ENCODE measurements around the gene COA5. TPM values are rescaled to one million over a fixed set of nuclear protein-coding genes. Genes with fewer than 3 reads are reported as not detected.

COA5 gene
- total RNA-seq, 3 donors from 2014 or later: 27.7 to 35.2 (median 28.0) TPM

GRCh38 chr2:98561018-98561417, 47.3 kb downstream of the COA5 start:
- intact Hi-C loops (cut with DNase I, micrococcal nuclease): no loop called here
- H3K9me3 ChIP-seq: no peaks in the 10 kb centered on the region
- no peaks in the 10 kb centered on the region for H3K4me1 ChIP-seq (ENCODE audit: low read depth)
- no peaks in the 10 kb centered on the region for H3K36me3 ChIP-seq (ENCODE audit: low read depth)
- TF ChIP-seq CTCF (IDR thresholded peaks at IDR 0.05): no peak
- DNase-seq (no peak), ATAC-seq (no peak)
- no peak overlapping the region for H3K4me3 ChIP-seq

GRCh38 chr2:98560256-98560771, 48.0 kb downstream of the COA5 start:
- no peak for ATAC-seq
- Histone ChIP-seq H3K4me1 (ENCODE audit: low read depth) (no peaks in the 10 kb centered on the region), H3K36me3 (ENCODE audit: low read depth) (no peaks in the 10 kb centered on the region), H3K4me3 (no peak overlapping the region), H3K9me3 (no peaks in the 10 kb centered on the region)
- no peak for TF ChIP-seq CTCF (IDR thresholded peaks at IDR 0.05)
- intact Hi-C loops (cut with DNase I, micrococcal nuclease): no loop called here
- DNase-seq: no peak

GRCh38 chr2:98559581-98559980, 48.7 kb downstream of the COA5 start:
- H3K4me3 ChIP-seq: no peak overlapping the region
- ATAC-seq: no peak
- intact Hi-C loops (cut with DNase I, micrococcal nuclease): no loop called here
- H3K9me3 ChIP-seq: no peaks in the 10 kb centered on the region
- no peak for DNase-seq
- no peaks in the 10 kb centered on the region for H3K4me1 ChIP-seq (ENCODE audit: low read depth)
- TF ChIP-seq CTCF (IDR thresholded peaks at IDR 0.05): no peak
- H3K36me3 ChIP-seq (ENCODE audit: low read depth): no peaks in the 10 kb centered on the region

GRCh38 chr2:98558852-98559530, 49.3 kb downstream of the COA5 start:
- Histone ChIP-seq H3K4me3 (no peak overlapping the region), H3K4me1 (ENCODE audit: low read depth) (no peaks in the 10 kb centered on the region), H3K36me3 (ENCODE audit: low read depth) (no peaks in the 10 kb centered on the region), H3K9me3 (no peaks in the 10 kb centered on the region)
- intact Hi-C loops (cut with DNase I, micrococcal nuclease): no loop called here
- DNase-seq: no peak
- TF ChIP-seq CTCF (IDR thresholded peaks at IDR 0.05): no peak
- no peak for ATAC-seq

- no peak for DNase-seq
- intact Hi-C loops (cut with DNase I, micrococcal nuclease): no loop called here
- no peak for TF ChIP-seq CTCF (IDR thresholded peaks at IDR 0.05)
Observed at GRCh38 chr2:98556344-98557033, 51.8 kb downstream of the COA5 start.

More at GRCh38 chr2:98556344-98557033, 51.8 kb downstream of the COA5 start:
- peak; percentile 31 for ATAC-seq
- Histone ChIP-seq H3K36me3 (ENCODE audit: low read depth) (no peaks in the 10 kb centered on the region), H3K4me3 (no peak overlapping the region), H3K4me1 (ENCODE audit: low read depth) (no peaks in the 10 kb centered on the region), H3K9me3 (no peaks in the 10 kb centered on the region)

All from mucosa of descending colon (tissue), 3 donors.